ENCODE measurements around the gene MALT1.
"Not testable (repeated sequence)": the region's sequence is repeated elsewhere in the genome, so short reads cannot be mapped to it uniquely, and the experiment has no call there.

MALT1 gene

DNA sequence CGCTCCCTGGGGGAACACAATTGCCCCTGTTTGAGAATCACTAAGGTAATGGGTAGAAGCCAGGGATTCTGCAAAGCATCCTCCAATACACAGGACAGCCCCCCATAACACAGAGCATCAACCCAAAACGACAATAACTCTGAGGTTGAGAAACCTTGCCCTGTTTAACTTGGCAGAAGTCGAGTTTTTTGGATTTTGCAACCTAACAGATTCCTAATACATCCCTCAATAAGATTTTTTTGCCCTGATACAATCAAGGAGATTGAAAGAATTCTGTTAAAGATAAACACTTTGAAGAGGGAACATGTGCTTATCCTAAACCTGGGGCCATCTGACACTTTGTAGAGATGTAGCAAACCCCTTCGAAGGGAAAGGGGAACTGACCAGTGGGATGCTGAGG is 100.9 kb downstream of the MALT1 start:
- no peak for DNase-seq (ENCODE audit: low spot score)

DNA sequence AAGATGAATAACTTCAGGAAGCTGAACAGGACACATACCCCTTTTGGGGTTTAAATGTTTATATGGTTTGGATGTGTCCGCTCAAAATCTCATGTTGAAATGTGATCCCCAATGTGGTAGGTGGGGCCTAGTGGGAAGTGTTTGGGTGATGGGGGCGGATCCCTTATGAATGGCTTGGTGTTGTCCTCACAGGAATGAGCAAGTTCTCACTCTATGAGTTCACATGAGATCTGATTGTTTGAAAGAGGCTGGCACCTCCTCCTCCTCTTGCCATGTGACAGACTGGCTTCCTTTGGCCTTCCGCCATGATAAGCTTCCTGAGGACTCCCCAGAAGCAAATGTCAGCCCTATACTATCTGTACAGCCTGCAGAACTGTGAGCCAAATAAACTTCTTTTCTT is 104.8 kb downstream of the MALT1 start:
- no peak for DNase-seq (ENCODE audit: low spot score)

DNA sequence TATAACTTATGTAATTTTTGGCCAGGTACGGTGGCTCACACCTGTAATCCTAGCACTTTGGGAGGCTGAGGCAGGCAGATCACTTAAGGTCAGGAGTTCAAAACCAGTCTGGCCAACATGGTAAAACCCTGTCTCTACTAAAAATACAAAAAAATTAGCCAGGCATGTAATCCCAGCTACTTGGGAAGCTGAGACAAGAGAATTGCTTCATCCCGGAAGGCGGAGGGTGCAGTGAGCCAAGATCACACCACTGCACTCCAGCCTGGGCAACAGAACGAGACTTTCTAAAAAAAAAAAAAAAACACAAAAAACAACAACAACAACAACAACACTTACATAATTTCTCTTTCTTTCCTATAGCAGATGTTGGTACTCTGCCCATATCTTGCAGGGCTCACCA is 105.3 kb downstream of the MALT1 start:
- DNase-seq (ENCODE audit: low spot score) = not testable (repeated sequence)

DNA sequence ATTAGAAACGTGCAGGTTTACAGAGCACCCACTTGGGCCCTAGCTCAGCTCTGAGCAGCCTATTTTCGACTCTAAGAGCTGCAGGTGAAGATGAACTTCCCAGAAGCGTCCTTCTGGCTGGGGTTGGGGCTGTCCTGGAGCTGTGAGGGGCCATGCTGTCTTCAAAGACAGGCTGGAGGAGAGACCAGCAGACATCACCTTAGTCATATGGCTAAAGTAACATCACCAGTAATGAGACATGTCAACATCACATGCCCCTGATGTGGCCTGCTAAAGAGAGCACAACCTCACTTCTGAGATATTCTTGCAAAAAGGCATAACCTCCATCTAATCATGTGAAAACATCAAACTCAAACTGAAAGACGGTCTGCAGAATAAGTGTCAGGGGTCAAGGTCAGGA is 106.2 kb downstream of the MALT1 start:
- DNase-seq (ENCODE audit: low spot score) = no peak

DNA sequence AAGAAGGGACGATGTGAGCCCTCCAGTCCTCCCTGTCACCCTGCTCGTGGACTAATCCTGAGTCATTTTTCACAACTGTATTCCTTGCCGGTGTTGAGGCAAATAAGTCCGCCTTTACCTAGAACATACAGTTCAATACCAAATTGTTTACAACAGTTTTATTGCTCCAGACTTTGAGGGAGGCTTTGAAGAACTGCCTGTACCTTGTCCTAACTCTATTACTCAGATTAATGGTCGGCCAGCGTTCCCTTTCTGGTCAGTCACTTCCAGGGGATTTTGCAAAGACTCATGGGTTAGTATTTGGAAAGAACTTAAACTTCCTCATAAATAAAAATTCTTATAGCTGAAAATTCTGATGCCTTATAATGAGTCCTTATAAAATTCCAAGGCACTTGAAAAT is 108.3 kb downstream of the MALT1 start:
- no peak for DNase-seq (ENCODE audit: low spot score)

DNA sequence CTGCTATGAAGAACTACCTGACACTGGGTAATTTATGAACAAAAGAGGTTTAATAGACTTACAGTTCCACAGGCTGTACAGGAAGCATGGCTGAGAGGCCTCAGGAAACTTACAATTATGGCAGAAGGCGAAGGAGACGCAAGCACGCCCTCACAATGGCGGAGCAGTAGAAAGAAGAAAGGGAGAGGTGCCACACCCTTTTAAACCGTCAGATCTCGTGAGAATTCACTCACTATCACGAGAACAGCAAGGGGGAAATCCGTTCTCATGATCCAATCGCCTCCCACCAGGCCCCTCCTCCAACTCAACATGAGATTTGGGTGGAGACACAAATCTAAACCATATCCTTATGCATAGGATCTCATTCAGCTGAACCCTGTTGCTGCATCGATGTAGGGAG is 108.8 kb downstream of the MALT1 start:
- no peak for DNase-seq (ENCODE audit: low spot score)

DNA sequence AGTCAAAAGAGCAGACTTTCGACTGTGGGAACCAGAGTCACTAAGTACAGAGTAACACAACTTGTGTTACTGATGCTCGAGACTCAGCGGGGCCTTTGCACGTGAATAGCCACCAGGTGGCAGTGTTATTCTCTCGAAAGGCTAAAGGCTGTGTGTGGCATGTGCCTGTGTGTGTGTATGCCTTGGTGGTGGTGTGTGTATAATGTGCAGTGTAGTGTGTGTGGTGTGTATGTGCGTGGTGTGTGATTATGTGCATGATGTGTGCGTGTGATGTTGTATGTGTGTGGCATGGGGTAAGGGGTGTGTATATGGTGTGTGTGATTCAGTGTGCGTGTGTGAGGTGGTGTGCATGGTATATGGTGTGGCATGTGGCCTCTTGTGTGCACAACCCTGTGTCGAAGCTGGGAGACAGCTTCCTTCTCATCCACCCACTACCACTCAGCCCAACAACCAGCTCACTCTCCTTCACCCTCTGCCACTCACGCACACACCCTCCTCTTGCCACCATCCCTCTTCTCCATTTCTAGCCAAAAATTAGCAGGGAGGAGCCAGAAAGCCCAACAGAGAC is 110.4 kb downstream of the MALT1 start:
- peak; percentile 74 for DNase-seq (ENCODE audit: low spot score)

DNA sequence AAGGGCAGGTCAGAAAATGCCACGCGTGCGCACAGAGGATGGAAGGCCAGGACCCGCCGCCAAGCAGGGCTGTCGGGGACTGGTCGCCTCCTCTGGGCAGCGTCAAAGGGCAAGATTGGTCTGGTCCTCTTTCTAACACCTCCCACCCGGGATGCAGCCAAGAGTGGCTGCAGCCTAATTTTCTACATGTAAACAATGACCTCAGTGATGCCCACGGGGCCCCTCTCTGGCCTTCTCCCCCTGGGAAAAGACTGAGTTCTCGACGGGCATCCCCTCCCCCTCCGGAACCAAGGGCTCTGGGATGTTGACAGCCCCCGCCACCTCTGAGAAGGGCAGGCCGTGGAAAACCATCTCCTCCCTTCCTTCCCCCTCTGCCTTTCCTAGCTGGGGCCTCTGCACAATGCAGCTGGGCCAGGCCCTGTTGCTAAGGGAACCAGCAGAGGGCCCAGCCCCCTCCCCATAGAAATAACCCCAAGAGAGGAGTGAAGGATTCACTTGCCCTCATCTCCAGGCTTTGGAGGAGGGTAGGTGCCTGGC is 113.4 kb downstream of the MALT1 start:
- DNase-seq (ENCODE audit: low spot score) = peak; percentile 47

DNA sequence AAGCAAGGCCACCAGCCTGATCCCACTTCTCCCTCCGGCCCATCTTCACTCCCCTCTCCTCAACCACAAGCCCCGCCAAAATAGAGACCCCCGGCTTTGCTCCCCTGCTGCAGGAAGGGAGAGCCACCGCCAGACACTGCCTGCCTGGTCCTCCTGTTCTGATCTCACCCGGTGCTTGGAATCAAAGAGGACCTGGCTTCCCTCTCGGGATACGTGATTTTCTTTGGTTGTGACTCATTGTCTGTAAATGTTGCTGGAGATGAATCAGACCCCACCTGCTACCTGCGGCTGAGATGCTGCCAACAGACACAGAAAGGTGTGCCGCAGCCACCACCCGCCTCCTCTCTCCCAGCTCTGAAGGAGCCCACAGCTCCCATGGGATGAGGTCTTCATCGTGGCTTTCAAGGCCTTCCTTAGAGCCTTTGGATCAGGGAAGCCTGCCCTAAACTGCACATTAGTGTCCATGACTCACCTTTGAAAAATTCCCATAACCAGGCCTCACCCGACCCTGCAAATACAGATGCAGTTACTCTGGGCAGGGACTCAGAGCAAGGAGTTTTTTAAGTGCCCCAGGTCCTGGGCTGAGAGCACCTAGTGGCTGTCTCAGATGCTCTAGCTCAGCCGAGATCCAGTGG is 114.0 kb downstream of the MALT1 start:
- no peak for DNase-seq (ENCODE audit: low spot score)

DNA sequence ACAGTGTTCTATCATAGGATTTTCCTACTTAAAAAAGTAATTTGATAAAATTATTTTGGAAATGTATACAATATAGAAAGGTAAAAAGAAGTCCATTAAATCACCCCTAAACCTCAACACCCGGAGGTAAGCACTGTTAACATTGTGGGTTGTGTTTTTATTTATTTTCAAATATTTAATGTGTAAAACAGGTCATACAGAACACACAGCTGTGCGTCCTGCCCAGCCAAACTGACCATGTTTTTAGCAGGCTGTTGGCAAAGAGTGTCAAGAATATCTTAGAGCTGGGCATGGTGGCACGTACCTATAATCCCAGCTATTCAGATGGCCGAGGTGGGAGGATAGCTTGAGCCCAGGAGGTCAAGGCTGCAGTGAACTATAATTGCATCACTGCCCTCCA is 114.6 kb downstream of the MALT1 start:
- no peak for DNase-seq (ENCODE audit: low spot score)

DNA sequence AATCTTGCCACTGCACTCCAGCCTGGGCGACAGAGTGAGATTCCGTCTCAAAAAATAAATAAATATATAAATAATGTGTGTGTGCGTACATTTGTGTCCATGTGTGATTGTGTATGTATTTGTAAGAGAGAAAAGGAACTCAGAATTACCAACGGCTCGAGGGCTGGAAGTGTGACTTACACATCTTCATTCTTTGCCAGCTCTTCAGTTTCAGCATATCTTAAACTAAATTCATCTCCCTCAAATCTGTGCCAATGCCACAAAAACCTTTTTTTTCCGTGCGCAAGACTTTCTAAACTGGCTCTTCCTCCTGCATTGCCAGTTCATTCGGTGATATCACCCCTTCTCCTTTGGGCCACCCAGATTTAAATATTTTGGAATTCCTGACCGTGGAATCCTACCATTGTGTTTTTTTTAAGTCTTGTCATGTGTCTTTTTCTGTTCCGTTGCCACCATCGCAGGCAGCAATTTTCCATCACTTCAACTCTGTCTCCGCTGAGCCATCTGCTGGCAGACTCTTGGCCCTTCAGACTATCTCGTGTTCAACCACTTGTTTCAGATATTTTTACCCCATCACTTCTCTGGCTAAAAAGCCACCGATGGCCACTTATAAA is 116.4 kb downstream of the MALT1 start:
- no peak for DNase-seq (ENCODE audit: low spot score)

DNA sequence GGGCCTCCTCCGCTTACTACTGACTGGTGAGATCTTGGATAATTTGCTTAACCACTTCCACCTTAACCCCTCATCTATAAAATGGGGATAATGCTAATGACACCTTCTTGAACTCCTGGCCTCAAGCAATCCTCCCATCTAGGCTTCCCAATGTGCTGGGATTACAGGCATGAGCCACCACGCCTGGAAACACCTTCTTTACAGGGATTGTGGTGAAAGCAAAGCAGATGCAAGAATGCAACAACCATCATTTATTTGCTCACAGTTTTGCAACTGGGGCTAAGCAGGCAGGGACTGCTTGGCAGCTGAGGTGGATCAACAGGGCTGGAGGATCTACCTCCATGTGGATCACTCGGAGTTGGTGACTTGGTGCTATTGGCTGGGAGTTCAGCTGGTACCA is 117.2 kb downstream of the MALT1 start:
- DNase-seq (ENCODE audit: low spot score) = no peak

DNA sequence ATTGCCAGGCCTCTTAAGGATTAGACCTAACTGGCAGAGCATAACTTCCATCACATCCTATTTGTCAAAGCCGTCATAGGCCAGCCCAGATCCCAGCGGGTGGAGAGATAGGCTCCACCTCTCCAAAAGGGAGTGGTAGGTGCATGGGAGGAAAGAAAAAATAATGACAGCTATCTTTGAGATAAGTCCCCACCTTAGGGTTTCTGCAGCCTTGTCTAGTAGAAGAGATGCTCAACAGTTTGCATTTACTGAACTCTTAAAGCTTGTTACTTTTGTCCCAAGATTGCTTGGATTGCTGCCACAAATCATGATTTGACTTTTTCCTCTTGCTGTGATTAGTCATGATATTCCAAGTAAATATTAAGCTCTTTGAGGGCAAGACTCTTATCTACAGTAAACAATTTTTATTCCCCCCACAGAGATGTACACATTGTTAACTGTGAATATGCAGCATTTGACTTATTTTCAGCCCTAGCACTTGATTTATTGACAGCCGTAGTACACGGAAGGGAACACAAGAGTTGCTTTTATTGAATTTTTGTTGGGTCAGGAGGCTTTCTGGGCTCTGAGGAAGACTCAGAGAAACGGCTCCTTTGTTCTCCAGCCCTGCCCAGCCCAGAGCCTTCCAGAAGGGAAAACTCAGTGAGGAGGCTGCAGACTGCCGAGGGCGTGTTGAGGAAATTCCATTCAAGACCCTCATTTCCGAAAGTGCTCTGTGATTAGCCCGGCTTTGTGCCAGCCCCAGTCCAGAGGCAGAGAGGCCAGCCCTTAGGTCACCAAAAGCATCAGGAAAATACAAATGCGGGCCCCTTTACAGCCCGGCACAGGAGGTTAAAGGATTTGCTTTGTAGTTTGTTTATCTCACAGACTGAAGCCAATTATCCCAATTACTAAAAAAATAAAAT is 118.0 kb downstream of the MALT1 start:
- DNase-seq (ENCODE audit: low spot score) = no peak

DNA sequence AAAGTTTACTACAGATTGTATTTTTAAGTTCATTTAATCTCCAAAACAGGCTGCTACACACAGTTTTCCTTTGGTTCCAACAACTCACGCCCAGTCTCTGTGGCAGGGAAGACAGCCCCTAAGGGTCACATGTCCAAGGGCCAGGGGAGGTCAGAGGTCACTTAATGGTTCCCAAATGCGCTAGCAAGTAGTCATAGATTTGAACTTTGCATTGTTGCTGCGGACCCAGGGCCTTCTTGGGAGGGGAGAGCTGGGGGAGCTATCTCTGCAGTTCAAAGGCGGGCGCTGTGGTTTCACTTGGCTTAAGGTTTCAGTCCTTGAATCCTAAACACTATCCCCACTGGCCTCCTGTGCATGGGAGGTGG is 118.6 kb downstream of the MALT1 start:
- no peak for DNase-seq (ENCODE audit: low spot score)

DNA sequence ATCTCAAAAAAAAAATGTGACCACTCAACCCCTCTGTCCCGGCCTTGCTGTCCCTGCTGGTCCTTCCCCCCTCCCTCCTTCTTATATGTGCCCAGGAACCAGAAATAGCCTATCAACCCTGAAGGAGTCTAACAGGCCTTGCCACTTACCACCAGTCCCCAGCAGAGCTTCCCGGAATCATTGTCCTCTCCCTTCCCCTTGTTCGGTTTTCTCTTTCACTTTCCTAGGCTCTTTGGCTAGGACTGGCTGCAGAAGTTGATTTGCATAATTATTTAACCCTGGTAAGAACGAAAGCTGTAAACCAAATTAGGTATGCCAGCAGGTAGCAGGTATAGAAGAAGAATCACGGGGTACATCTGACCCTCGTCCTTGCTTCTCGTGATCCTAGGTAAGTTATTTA is 120.8 kb downstream of the MALT1 start:
- no peak for DNase-seq (ENCODE audit: low spot score)

DNA sequence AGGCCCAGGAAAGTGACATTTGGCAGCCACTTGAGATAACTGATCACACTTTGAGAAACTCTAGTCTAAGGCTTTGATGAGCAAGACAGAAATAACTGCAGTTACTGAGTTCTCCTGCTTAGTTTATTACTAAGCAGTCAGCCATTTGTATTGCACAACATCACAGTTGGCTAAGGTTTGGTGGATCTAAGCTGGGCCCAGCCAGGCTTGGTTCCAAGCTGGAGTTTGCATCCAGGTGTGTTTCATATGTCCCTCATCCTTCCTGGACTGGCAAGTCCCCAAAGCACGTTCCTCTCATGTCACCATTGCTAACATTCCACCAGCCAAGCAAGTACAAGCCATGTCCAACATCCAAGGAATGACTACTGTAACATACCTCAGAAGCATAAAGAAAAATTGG is 122.1 kb downstream of the MALT1 start:
- no peak for DNase-seq (ENCODE audit: low spot score)

DNA sequence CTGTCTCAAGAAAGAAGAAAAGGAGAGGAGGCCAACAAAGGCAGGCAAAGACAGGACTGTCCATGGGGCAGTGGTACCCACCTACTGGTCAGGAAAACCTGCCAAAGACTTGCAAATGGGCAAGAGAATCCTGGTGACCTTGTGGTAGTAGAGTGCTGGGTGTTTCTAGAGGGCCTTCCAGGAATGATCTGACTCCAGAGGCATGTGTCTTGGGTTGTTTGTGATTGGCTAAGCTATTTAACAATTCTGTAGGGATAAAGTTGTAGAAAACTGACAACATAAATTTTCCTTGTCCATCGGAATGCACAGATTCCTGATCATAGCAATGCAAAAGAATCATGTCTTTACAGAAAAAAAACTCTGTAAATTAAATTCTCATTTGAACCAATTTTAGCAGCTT is 125.0 kb downstream of the MALT1 start:
- no peak for DNase-seq (ENCODE audit: low spot score)

DNA sequence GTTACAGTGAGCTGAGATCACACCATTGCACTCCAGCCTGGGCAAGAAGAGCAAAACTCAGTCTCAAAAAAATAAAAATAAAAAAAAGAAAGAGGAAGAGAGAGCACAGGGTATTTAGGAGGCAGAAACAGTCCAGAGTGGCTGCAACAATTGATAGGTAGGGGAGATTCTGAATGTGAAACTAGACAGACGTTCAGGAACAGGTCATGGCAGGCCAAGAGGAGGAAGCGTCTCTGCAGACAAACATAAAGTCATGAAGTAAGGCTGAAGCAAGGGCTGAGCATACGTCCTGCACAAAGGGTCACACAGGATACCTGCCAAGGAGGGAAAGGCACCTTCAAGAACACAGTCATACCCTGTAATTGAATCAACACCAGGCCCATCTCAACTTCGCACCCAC is 129.3 kb downstream of the MALT1 start:
- no peak for DNase-seq (ENCODE audit: low spot score)

DNA sequence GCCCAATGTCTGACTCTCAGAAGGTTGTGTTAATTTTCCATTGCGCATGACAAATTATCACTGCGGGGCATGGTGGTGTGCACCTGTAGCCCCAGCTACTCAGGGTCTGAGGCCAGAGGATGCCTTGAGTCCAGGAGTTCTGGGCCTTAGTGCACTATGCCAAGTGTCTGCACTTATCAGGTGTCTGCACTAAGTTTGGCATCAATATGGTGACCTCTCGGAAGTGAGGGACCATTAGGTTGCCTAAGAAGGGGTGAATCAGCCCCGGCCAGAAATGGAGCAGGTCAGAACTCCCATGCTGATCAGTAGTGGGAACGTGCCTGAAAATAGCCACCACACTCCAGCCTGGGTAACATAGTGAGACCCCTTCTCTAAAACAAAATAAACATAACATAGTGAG is 131.7 kb downstream of the MALT1 start:
- DNase-seq (ENCODE audit: low spot score) = no peak

DNA sequence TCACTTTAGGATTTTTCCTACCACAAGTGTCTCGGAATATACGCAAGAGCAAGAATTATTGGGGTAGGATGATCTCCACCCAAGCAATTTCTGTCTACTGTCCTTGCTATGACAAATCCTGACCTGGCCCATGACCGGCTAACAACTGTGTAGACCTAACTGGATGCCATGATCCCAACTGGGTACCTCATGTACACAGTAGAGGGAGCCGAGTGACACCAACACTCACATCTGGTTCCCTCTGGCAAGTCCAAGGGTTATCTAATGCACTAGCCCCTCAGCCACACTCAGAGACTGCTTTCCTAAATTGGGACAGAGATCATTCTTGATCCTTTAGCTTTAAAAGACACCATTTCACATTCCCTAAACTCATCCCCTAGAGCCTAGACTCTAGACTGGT is 132.7 kb downstream of the MALT1 start:
- no peak for DNase-seq (ENCODE audit: low spot score)
